Measurements from ENCODE around the gene CAMTA1. TPM values are rescaled to one million over a fixed set of nuclear protein-coding genes. Genes with fewer than 3 reads are reported as not detected.

CAMTA1 gene
- total RNA-seq, 1 experiment from 2014 or later = 102 TPM

DNA sequence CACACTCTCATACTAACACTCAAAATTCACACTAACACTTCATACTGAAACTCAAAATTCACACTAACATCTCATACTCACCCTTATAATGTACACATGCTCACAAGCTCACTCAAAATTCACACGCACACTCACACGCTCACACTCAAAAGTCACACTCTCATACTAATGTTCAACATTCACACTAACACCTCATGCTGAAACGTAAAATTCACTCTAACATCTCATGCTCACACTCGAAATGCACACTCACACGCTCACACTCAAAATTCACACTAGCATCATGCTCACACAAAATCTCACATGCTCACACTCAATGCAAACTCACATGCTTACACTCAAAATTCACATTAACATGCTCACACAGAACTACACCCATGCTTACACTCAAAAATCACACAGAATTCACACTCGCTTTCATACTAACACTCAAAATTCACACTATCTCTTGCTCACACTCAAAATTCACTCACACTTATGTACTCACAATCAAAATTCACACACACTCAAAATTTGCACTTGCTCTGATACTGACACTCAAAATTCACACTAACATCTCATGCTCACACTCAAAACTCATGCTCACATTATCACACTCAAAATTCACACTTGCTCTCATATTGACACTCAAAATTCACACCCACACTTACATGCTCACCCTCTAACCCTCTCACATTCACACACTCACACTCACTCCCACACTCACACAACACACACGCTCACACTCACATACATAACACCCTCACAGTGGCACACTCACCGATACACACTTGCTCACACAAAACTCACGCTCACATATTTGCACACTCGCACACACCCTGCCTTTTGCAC, 721.4 kb downstream of the CAMTA1 start:
- Histone ChIP-seq H3K36me3 (replicated peaks; ENCODE audit: control insufficient read depth, insufficient read depth, low read length) (no peaks in the 10 kb centered on the region), H3K27me3 (ENCODE audit: control insufficient read depth, insufficient read depth, low read length) (no peaks in the 10 kb centered on the region), H3K4me3 (ENCODE audit: insufficient read depth, low read depth, low read length) (no peak overlapping the region)
- DNase-seq = no peak

- Histone ChIP-seq H3K27me3 (ENCODE audit: control insufficient read depth, insufficient read depth, low read length) (no peaks in the 10 kb centered on the region), H3K36me3 (replicated peaks; ENCODE audit: control insufficient read depth, insufficient read depth, low read length) (no peaks in the 10 kb centered on the region), H3K4me3 (ENCODE audit: insufficient read depth, low read depth, low read length) (no peak overlapping the region)
- no peak for DNase-seq
These were observed 722.2 kb downstream of the CAMTA1 start for GRCh38 chr1:7507285-7508019.

- DNase-seq = no peak
- no peaks in the 10 kb centered on the region for H3K27me3 ChIP-seq (ENCODE audit: control insufficient read depth, insufficient read depth, low read length)
- no peaks in the 10 kb centered on the region for H3K36me3 ChIP-seq (replicated peaks; ENCODE audit: control insufficient read depth, insufficient read depth, low read length)
These were observed 723.0 kb downstream of the CAMTA1 start for GRCh38 chr1:7508052-7508933.

GRCh38 chr1:7508934-7509519, 723.8 kb downstream of the CAMTA1 start:
- H3K27me3 ChIP-seq (ENCODE audit: control insufficient read depth, insufficient read depth, low read length) = no peaks in the 10 kb centered on the region
- no peak overlapping the region for H3K4me3 ChIP-seq (ENCODE audit: insufficient read depth, low read depth, low read length)
- H3K36me3 ChIP-seq (replicated peaks; ENCODE audit: control insufficient read depth, insufficient read depth, low read length) = no peaks in the 10 kb centered on the region
- DNase-seq = no peak

More at GRCh38 chr1:7508052-7508933, 723.0 kb downstream of the CAMTA1 start:
- H3K4me3 ChIP-seq (ENCODE audit: insufficient read depth, low read depth, low read length) = no peak overlapping the region

- no peaks in the 10 kb centered on the region for H3K36me3 ChIP-seq (replicated peaks; ENCODE audit: control insufficient read depth, insufficient read depth, low read length)
- H3K4me3 ChIP-seq (ENCODE audit: insufficient read depth, low read depth, low read length) = no peak overlapping the region
- DNase-seq = no peak
- no peaks in the 10 kb centered on the region for H3K27me3 ChIP-seq (ENCODE audit: control insufficient read depth, insufficient read depth, low read length)
These were observed 724.3 kb downstream of the CAMTA1 start for GRCh38 chr1:7509598-7509997.

DNA sequence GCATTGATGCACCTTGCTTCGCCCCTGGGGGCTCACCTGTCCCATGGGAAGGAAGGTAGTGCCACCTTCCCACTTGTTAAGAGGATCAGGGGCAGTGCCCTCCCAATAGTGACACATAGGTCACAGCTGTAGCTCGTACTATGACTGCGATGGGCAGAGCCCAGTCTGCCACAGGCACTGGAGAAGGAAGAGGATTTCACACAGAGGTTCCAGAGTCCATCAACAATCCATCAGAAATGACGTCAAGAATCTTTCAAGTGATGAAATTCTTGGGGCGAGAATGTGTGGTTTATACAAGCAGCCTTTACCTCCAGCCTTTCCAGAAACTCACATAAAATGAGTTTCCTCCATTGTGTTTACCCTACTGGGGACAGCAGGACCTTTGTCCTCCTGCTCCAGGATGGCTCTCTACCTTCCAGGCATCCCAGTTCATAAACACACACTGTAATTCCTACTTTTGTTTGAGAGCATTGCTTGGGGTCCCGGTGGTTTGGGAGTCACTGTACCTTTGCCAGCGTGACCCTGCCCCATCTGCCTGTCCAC, 725.2 kb downstream of the CAMTA1 start:
- Histone ChIP-seq H3K4me3 (ENCODE audit: insufficient read depth, low read depth, low read length) (no peak overlapping the region), H3K27me3 (ENCODE audit: control insufficient read depth, insufficient read depth, low read length) (no peaks in the 10 kb centered on the region), H3K36me3 (replicated peaks; ENCODE audit: control insufficient read depth, insufficient read depth, low read length) (no peaks in the 10 kb centered on the region)
- DNase-seq = no peak

- Histone ChIP-seq H3K4me3 (ENCODE audit: insufficient read depth, low read depth, low read length) (no peak overlapping the region), H3K36me3 (replicated peaks; ENCODE audit: control insufficient read depth, insufficient read depth, low read length) (no peaks in the 10 kb centered on the region), H3K27me3 (ENCODE audit: control insufficient read depth, insufficient read depth, low read length) (no peaks in the 10 kb centered on the region)
- DNase-seq = no peak
These were observed 726.1 kb downstream of the CAMTA1 start for GRCh38 chr1:7511381-7511780.

DNA sequence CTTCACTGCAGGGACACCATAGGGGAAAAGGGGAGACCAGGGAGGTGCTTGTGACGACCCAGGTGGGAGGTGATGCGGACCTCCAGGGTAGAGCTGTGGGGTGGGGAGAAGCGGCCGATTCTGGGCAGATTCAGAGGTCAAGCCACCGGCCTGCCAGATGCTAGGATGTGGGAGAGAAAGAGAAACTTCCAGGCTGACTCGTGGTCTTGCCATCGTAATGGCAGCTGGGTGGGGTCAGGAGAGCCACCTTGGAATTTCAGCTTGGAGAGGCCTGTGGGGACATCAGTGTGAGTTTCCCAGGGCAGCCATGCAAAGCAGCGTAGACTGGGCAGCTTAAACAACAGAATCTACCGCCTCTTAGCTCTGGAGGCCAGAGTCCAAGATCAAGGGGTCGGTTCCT, 727.8 kb downstream of the CAMTA1 start:
- H3K36me3 ChIP-seq (replicated peaks; ENCODE audit: control insufficient read depth, insufficient read depth, low read length) = no peaks in the 10 kb centered on the region
- no peak overlapping the region for H3K4me3 ChIP-seq (ENCODE audit: insufficient read depth, low read depth, low read length)
- no peaks in the 10 kb centered on the region for H3K27me3 ChIP-seq (ENCODE audit: control insufficient read depth, insufficient read depth, low read length)
- no peak for DNase-seq

DNA sequence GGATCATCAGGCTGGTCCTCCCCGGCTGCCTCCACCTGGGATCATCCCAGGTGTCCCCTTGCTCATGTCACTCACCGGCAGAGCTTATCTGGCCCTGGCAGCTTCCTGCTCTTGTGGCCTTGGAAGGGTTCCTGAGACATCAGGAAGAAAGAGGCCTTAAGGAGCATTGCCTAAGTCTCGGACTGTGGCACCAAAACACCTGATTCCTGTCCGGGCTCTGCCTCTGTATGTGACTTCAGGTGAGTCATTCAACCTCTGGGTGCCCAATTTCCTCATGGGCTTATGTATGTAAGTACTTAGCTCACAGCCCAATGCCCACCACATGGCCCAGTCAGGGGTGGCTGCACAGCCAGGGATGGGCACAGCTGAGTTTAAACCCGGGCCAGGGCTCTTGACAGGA, 729.9 kb downstream of the CAMTA1 start:
- H3K4me3 ChIP-seq (ENCODE audit: insufficient read depth, low read depth, low read length) = no peak overlapping the region
- no peaks in the 10 kb centered on the region for H3K36me3 ChIP-seq (replicated peaks; ENCODE audit: control insufficient read depth, insufficient read depth, low read length)
- no peak for DNase-seq
- no peaks in the 10 kb centered on the region for H3K27me3 ChIP-seq (ENCODE audit: control insufficient read depth, insufficient read depth, low read length)

- Histone ChIP-seq H3K4me3 (ENCODE audit: insufficient read depth, low read depth, low read length) (no peak overlapping the region), H3K36me3 (replicated peaks; ENCODE audit: control insufficient read depth, insufficient read depth, low read length) (no peaks in the 10 kb centered on the region), H3K27me3 (ENCODE audit: control insufficient read depth, insufficient read depth, low read length) (no peaks in the 10 kb centered on the region)
- no peak for DNase-seq
These were observed 730.6 kb downstream of the CAMTA1 start for GRCh38 chr1:7515904-7516303.

- H3K36me3 ChIP-seq (replicated peaks; ENCODE audit: control insufficient read depth, insufficient read depth, low read length) = no peaks in the 10 kb centered on the region
- no peak overlapping the region for H3K4me3 ChIP-seq (ENCODE audit: insufficient read depth, low read depth, low read length)
- peak; percentile 86 for DNase-seq
These were observed 731.1 kb downstream of the CAMTA1 start for GRCh38 chr1:7516341-7516740.

DNA sequence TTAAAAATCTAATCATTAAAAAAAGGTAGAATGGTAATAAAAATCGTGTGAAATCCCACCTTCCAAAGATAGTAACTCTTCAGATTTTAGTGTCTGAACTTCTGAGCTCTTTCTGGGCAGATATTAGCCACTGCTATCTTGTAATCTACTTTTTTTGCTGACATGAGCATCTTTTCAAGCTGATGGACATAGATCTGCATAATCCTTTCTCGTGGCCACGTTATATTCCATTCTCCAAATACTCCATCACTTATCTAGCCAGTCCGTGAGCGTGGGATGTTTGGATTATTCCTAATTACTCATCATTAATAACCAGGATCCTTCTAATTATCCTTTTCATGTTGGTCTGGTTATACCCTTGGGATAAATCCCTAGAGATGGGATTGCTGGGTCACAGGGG, 731.7 kb downstream of the CAMTA1 start:
- no peaks in the 10 kb centered on the region for H3K27me3 ChIP-seq (ENCODE audit: control insufficient read depth, insufficient read depth, low read length)

More at GRCh38 chr1:7516341-7516740, 731.1 kb downstream of the CAMTA1 start:
- H3K27me3 ChIP-seq (ENCODE audit: control insufficient read depth, insufficient read depth, low read length) = no peaks in the 10 kb centered on the region

GRCh38 chr1:7517611-7518330, 732.5 kb downstream of the CAMTA1 start:
- Histone ChIP-seq H3K27me3 (ENCODE audit: control insufficient read depth, insufficient read depth, low read length) (no peaks in the 10 kb centered on the region), H3K4me3 (ENCODE audit: insufficient read depth, low read depth, low read length) (no peak overlapping the region), H3K36me3 (replicated peaks; ENCODE audit: control insufficient read depth, insufficient read depth, low read length) (no peaks in the 10 kb centered on the region)
- DNase-seq = no peak

More for the DNA sequence above, 731.7 kb downstream of the CAMTA1 start:
- no peak for DNase-seq
- Histone ChIP-seq H3K36me3 (replicated peaks; ENCODE audit: control insufficient read depth, insufficient read depth, low read length) (no peaks in the 10 kb centered on the region), H3K4me3 (ENCODE audit: insufficient read depth, low read depth, low read length) (no peak overlapping the region)
